HepG2 (cell line): ENCODE data around the gene NUAK1. TPM values are rescaled to one million over a fixed set of nuclear protein-coding genes. Genes with fewer than 3 reads are reported as not detected.

Experiments used
- ATAC-seq: fragments of 200-7000 bp; cut with Tn5 transposase; 3 replicates; pipeline ENCODE4 v1.9.1; 2020; ENCODE audit warnings: mild to moderate bottlenecking, moderate library complexity
- BruUV-seq: library from RNA; stranded (reverse); fragments of 400-500 nt; replicated peaks from 2 replicates; lab custom pipeline; 2021; lab: Mats Ljungman, UMichigan
- CTCF ChIA-PET: fragments of 300-600 bp; formaldehyde crosslinking; extraction: SDS; loops from one replicate; lab custom pipeline; 2021; ENCODE audit warnings: low total read pairs, inconsistent platforms, low intra/inter-chr PET ratio; lab: Yijun Ruan, JAX
- POLR2A ChIA-PET: fragments of 350-600 bp; sonication (Branson Sonifier 250); formaldehyde crosslinking; loops from one replicate; lab custom pipeline; 2020; ENCODE audit warnings: antibody characterized with exemption, inconsistent platforms; lab: Yijun Ruan, JAX
- DNase-seq: peaks from one replicate; pipeline ENCODE4 v3.0.0-alpha.2; 2015; ENCODE audit warnings: low spot score
- FAIRE-seq: peaks from 3 replicates; lab custom pipeline; 2011; peaks lifted over from hg19 to GRCh38; lab: Jason Lieb, UNC
- H2AFZ ChIP-seq: one replicate; pipeline ENCODE4 v1.6.1; 2011; ENCODE audit warnings: low read length, inconsistent platforms
- H3K27ac ChIP-seq: fragments of 300-600 bp; 3 replicates; pipeline ENCODE4 v1.8.0; 2011; ENCODE audit warnings: mixed run types, mild to moderate bottlenecking, mixed read lengths, low read length, inconsistent platforms; ENCODE audit not compliant: insufficient read depth; ENCODE audit errors: extremely low read length
- H3K27me3 ChIP-seq, 2 experiments: fragments of 200-600 bp in 1 of 2; 2 replicates in 1 of 2; 3 replicates in 1 of 2; pipeline versions ENCODE4 v1.6.0 to v1.8.0; 2011; ENCODE audit warnings: low read length in 2 of 2, mild to moderate bottlenecking in 2 of 2, moderate library complexity in 2 of 2, inconsistent platforms in 1 of 2; ENCODE audit not compliant: insufficient read depth in 2 of 2, control insufficient read depth in 1 of 2
- H3K36me3 ChIP-seq, 2 experiments: fragments of 200-600 bp in 1 of 2; replicated peaks in 1 of 2; 2 replicates in 1 of 2; 3 replicates in 1 of 2; pipeline versions ENCODE4 v1.5.1 to v1.8.0; 2011; ENCODE audit warnings: low read length in 2 of 2, inconsistent platforms in 1 of 2; ENCODE audit not compliant: insufficient read depth in 2 of 2, control insufficient read depth in 1 of 2
- H3K4me1 ChIP-seq: 2 replicates; pipeline ENCODE4 v1.5.1; 2012; ENCODE audit warnings: low read length, inconsistent platforms; ENCODE audit not compliant: insufficient read depth
- H3K4me2 ChIP-seq: 2 replicates; pipeline ENCODE4 v1.6.0; 2011; ENCODE audit warnings: low read depth, low read length, inconsistent platforms
- H3K4me3 ChIP-seq, 3 experiments: fragments of 200-600 bp in 1 of 3; sonication (generic), shearing (Covaris generic) in 1 of 3; replicated peaks in 1 of 3; 2 replicates each; pipeline ENCODE4 v1.5.1; 2011 to 2016; ENCODE audit warnings: low read length in 3 of 3, inconsistent platforms in 2 of 3, low read depth in 2 of 3, mild to moderate bottlenecking in 2 of 3, control low read depth in 1 of 3, mixed read lengths in 1 of 3; ENCODE audit not compliant: insufficient read depth in 1 of 3
- H3K79me2 ChIP-seq: one replicate; pipeline ENCODE4 v1.6.1; 2011; ENCODE audit warnings: low read length, inconsistent platforms; ENCODE audit not compliant: insufficient read depth
- H3K9ac ChIP-seq: 2 replicates; pipeline ENCODE4 v1.6.0; 2011; ENCODE audit warnings: mild to moderate bottlenecking, low read depth, low read length, inconsistent platforms; ENCODE audit not compliant: insufficient read depth
- H3K9me3 ChIP-seq: 2 replicates; pipeline ENCODE4 v1.5.1; 2012; ENCODE audit warnings: mild to moderate bottlenecking, low read length
- H4K20me1 ChIP-seq: 2 replicates; pipeline ENCODE4 v1.6.0; 2011; ENCODE audit warnings: inconsistent platforms, mild to moderate bottlenecking, low read length, moderate library complexity; ENCODE audit not compliant: insufficient read depth
- CENPBD1 ChIP-seq: sonication (generic); formaldehyde crosslinking; IDR thresholded peaks from 2 replicates; pipeline ENCODE4 v1.8.0; 2022; ENCODE audit warnings: missing genetic modification reagents, low read depth, mild to moderate bottlenecking, borderline replicate concordance
- HNRNPL ChIP-seq: fragments of 200-400 bp; formaldehyde crosslinking; IDR thresholded peaks from 2 replicates; pipeline ENCODE4 v1.6.1; 2017; ENCODE audit warnings: mild to moderate bottlenecking, low read depth, low read length
- NR2C2 ChIP-seq: sonication (generic); formaldehyde crosslinking; IDR thresholded peaks from 2 replicates; pipeline ENCODE4 v1.4.0; 2020; ENCODE audit warnings: missing genetic modification reagents, mild to moderate bottlenecking, moderate library complexity, borderline replicate concordance
- PHF8 ChIP-seq: sonication (generic); formaldehyde crosslinking; IDR thresholded peaks from 2 replicates; pipeline ENCODE4 v1.5.0; 2020; ENCODE audit warnings: missing genetic modification reagents
- PRPF4 ChIP-seq: fragments of 200-400 bp; formaldehyde crosslinking; IDR thresholded peaks from 2 replicates; pipeline ENCODE4 v1.6.1; 2016; ENCODE audit warnings: low read length, low read depth; ENCODE audit not compliant: poor library complexity, severe bottlenecking
- SALL2 ChIP-seq: sonication (generic); formaldehyde crosslinking; IDR thresholded peaks from 2 replicates; pipeline ENCODE4 v1.8.1; 2023; ENCODE audit warnings: mild to moderate bottlenecking, missing genetic modification reagents, inconsistent platforms
- TCF7L2 ChIP-seq: IDR thresholded peaks from 2 replicates; pipeline ENCODE4 v1.6.1; 2011; ENCODE audit warnings: mild to moderate bottlenecking, low read depth, low read length, moderate library complexity
- ZFP82 ChIP-seq: sonication (generic); formaldehyde crosslinking; IDR thresholded peaks from 2 replicates; pipeline ENCODE4 v1.5.1; 2020; ENCODE audit warnings: mild to moderate bottlenecking, missing genetic modification reagents, borderline replicate concordance
- ZNF343 ChIP-seq: sonication (generic); formaldehyde crosslinking; IDR thresholded peaks from 2 replicates; pipeline ENCODE4 v1.4.0; 2020; ENCODE audit warnings: mild to moderate bottlenecking, missing genetic modification reagents
- ZNF350 ChIP-seq: sonication (generic); formaldehyde crosslinking; IDR thresholded peaks from 2 replicates; pipeline ENCODE4 v1.4.0; 2020; ENCODE audit warnings: mild to moderate bottlenecking, low read depth, missing genetic modification reagents, borderline replicate concordance
- ZNF484 ChIP-seq: sonication (generic); formaldehyde crosslinking; IDR thresholded peaks from 2 replicates; pipeline ENCODE4 v1.5.1; 2020; ENCODE audit warnings: mild to moderate bottlenecking, low read depth, missing genetic modification reagents, borderline replicate concordance
- ZNF512B ChIP-seq: sonication (generic); formaldehyde crosslinking; IDR thresholded peaks from 2 replicates; pipeline ENCODE4 v1.5.1; 2020; ENCODE audit warnings: missing genetic modification reagents, mild to moderate bottlenecking, borderline replicate concordance
- ZNF567 ChIP-seq: sonication (generic); formaldehyde crosslinking; IDR thresholded peaks from 2 replicates; pipeline ENCODE4 v1.8.1; 2023; ENCODE audit warnings: mild to moderate bottlenecking, missing genetic modification reagents, borderline replicate concordance
- ZNF605 ChIP-seq: sonication (generic); formaldehyde crosslinking; IDR thresholded peaks from 2 replicates; pipeline ENCODE4 v1.8.0; 2022; ENCODE audit warnings: mild to moderate bottlenecking, missing genetic modification reagents
- ZNF652 ChIP-seq: IDR thresholded peaks from 2 replicates; pipeline ENCODE4 v1.6.1; 2016; ENCODE audit warnings: low read depth, borderline replicate concordance
- ZNF879 ChIP-seq: sonication (generic); formaldehyde crosslinking; IDR thresholded peaks from 2 replicates; pipeline ENCODE4 v1.8.1; 2023; ENCODE audit warnings: missing genetic modification reagents
- WGBS: methylation state at CpG from one replicate; pipeline ENCODE4 v1.1.6; 2017; ENCODE audit warnings: low lambda C conversion rate; 5-methylcytosine and 5-hydroxymethylcytosine counted together
- in situ Hi-C: cut with HindIII; loops from 2 replicates; pipeline ENCODE4 v1.10.0; 2017; ENCODE audit warnings: low pct_unique_long_range_greater_than_20kb; ENCODE audit not compliant: extremely low pct_ligation_motif_present
- intact Hi-C: fragments of 100-400 bp; cut with micrococcal nuclease; formaldehyde crosslinking; loops from one replicate; pipeline ENCODE4 v1.10.0; 2022; ENCODE audit not compliant: unreplicated experiment
- polyA plus RNA-seq, 8 experiments: library from polyadenylated mRNA; depleted of rRNA in 3 of 8; stranded (reverse) in 7 of 8; unstranded in 1 of 8; fragments of >200 nt; fragmentation: Illumina TruSeq in 4 of 8; extraction: Trizol in 4 of 8; gene quantifications; 2 replicates each; pipeline versions ENCODE4 v1.2.1 to v1.2.3, GENCODE V29; 2011 to 2016; ENCODE audit warnings: low read depth in 4 of 8, missing spikeins in 1 of 8, mixed read lengths in 1 of 8; ENCODE audit not compliant: insufficient read depth in 1 of 8
- total RNA-seq, 5 experiments: library from RNA; depleted of rRNA; stranded (reverse); fragments of >200 nt; fragmentation: Illumina TruSeq; extraction: Trizol; gene quantifications; 2 replicates each; pipeline ENCODE4 v1.2.3, GENCODE V29; 2016; ENCODE audit warnings: low read depth in 1 of 5
- TF ChIP-seq, protein P1 (sequence below): sonication (generic); formaldehyde crosslinking; IDR thresholded peaks from 2 replicates; pipeline ENCODE4 v1.4.0; 2020; ENCODE audit warnings: missing genetic modification reagents, borderline replicate concordance
- TF ChIP-seq, protein P2 (sequence below): sonication (generic); formaldehyde crosslinking; IDR thresholded peaks from 2 replicates; pipeline ENCODE4 v1.5.0; 2020; ENCODE audit warnings: missing genetic modification reagents

NUAK1 gene
- total and polyA plus RNA-seq, 2 of the 13 experiments (the other 11 are each of a cell fraction or from before 2014, with no cell fraction given): 1.7 to 1.9 TPM

DNA sequence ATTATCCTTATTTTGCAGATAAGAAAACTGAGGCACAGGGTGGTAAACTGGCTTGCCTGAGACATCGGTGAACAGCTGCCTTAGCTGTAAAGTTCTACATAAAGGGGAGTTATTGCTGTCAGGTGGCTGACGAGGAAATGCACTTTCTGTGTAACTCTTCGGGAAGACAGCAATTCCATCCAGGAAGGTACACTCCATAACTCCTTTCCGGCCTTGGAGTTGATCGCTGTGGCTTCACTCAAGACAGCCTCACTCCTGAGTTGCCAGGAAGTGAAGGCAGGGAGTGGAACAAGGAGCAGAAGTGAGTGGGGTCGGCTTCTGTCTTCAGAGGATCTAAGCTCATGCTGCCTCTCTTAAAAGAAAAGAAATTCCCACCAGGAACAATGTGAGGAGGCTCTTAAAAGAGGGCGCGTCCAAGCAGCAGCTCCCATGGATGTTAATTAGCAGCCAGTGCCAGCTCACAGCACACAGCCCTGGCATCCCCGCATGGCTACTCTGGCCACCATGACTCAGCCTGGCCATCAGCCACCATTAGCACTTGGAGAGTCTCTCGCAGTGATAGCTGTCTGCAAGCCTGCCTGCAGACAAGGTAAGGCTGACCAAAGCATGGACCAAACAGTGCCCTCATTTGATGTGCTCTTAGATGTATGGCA, 60.3 kb downstream of the NUAK1 start:
- no peaks in the 10 kb centered on the region for H3K79me2 ChIP-seq
- no peak overlapping the region for H3K4me3 ChIP-seq
- no peak overlapping the region for H2AFZ ChIP-seq
- peaks cover 32% of the 10 kb centered on the region for H3K4me1 ChIP-seq
- ChIA-PET CTCF (no interaction called here), POLR2A (no interaction called here)
- no peak overlapping the region for H3K4me2 ChIP-seq
- no peaks in the 10 kb centered on the region for H3K27me3 ChIP-seq
- no peak for FAIRE-seq
- peaks cover 0 to 1% of the 10 kb centered on the region in 2 experiments; a peak in 1 of 5 replicates for H3K36me3 ChIP-seq
- ATAC-seq: no peak
- in situ Hi-C loops: no loop called here
- no peak overlapping the region for H3K9ac ChIP-seq
- H4K20me1 ChIP-seq: no peaks in the 10 kb centered on the region
- DNase-seq: no peak
- H3K27ac ChIP-seq: no peak overlapping the region
- H3K9me3 ChIP-seq: no peaks in the 10 kb centered on the region
- WGBS: 85% methylated on average over 10 of the region's 10 CpGs
- no TSS peak for BruUV-seq
- intact Hi-C loops: no loop called here
- TF ChIP-seq ZNF512B (CRISPR knock-in tag): no peak
- TF ChIP-seq NR2C2 (CRISPR knock-in tag): no peak
- TF ChIP-seq SALL2 (CRISPR knock-in tag): no peak
- no peak for TF ChIP-seq PRPF4
- no peak for TF ChIP-seq ZNF605 (CRISPR knock-in tag)
- no peak for TF ChIP-seq ZNF879 (CRISPR knock-in tag)
- TF ChIP-seq TCF7L2: no peak
- TF ChIP-seq PHF8 (CRISPR knock-in tag): no peak
- TF ChIP-seq ZNF652 (CRISPR knock-in tag): no peak
- TF ChIP-seq HNRNPL: no peak
- TF ChIP-seq ZFP82 (CRISPR knock-in tag): no peak
- TF ChIP-seq, protein P1, sequence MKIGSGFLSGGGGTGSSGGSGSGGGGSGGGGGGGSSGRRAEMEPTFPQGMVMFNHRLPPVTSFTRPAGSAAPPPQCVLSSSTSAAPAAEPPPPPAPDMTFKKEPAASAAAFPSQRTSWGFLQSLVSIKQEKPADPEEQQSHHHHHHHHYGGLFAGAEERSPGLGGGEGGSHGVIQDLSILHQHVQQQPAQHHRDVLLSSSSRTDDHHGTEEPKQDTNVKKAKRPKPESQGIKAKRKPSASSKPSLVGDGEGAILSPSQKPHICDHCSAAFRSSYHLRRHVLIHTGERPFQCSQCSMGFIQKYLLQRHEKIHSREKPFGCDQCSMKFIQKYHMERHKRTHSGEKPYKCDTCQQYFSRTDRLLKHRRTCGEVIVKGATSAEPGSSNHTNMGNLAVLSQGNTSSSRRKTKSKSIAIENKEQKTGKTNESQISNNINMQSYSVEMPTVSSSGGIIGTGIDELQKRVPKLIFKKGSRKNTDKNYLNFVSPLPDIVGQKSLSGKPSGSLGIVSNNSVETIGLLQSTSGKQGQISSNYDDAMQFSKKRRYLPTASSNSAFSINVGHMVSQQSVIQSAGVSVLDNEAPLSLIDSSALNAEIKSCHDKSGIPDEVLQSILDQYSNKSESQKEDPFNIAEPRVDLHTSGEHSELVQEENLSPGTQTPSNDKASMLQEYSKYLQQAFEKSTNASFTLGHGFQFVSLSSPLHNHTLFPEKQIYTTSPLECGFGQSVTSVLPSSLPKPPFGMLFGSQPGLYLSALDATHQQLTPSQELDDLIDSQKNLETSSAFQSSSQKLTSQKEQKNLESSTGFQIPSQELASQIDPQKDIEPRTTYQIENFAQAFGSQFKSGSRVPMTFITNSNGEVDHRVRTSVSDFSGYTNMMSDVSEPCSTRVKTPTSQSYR (CRISPR knock-in tag): no peak
- TF ChIP-seq ZNF567 (CRISPR knock-in tag): no peak
- no peak for TF ChIP-seq ZNF343 (CRISPR knock-in tag)
- TF ChIP-seq, protein P2, sequence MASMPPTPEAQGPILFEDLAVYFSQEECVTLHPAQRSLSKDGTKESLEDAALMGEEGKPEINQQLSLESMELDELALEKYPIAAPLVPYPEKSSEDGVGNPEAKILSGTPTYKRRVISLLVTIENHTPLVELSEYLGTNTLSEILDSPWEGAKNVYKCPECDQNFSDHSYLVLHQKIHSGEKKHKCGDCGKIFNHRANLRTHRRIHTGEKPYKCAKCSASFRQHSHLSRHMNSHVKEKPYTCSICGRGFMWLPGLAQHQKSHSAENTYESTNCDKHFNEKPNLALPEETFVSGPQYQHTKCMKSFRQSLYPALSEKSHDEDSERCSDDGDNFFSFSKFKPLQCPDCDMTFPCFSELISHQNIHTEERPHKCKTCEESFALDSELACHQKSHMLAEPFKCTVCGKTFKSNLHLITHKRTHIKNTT (CRISPR knock-in tag): no peak
- no peak for TF ChIP-seq CENPBD1 (CRISPR knock-in tag)
- no peak for TF ChIP-seq ZNF484 (CRISPR knock-in tag)
- TF ChIP-seq ZNF350 (CRISPR knock-in tag): no peak
